ENCODE results near the gene STX7.

DNA sequence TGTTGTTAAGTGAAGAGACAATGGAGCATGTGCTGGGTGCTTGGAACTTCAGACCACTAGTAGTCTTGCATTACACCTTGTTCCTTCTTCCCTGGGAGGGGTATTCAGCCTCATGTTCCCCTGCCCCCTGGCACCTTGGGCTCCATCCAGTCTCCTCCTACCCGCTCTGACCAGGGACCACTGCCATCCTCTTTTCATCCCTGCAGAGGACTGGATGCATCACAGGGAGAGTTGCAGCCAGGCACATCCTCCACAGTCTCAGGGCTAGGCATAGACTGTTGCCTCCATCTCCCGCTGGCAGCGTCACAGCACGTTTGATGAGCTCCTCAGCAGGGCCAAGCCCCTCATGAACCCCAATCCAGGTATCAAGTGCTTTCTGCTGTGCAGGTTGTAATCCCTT lies 38.3 kb upstream of the STX7 start:
- TF ChIP-seq CTCF (IDR thresholded peaks at IDR 0.05), result no peak
- no peak for TF ChIP-seq POLR2A (IDR thresholded peaks at IDR 0.05)
